Measurements from ENCODE around the gene SEMA4D. TPM values are rescaled to one million over a fixed set of nuclear protein-coding genes. Genes with fewer than 3 reads are reported as not detected.

The SEMA4D gene
- total RNA-seq, 1 experiment from 2014 or later: 23.3 TPM

- no peak overlapping the region for H3K27ac Mint-ChIP-seq (ENCODE audit: unreplicated experiment)
- TF ChIP-seq CTCF (IDR thresholded peaks at IDR 0.05; ENCODE audit: unreplicated experiment): no peak
- no peak for DNase-seq
- H3K4me1 Mint-ChIP-seq (ENCODE audit: low read depth, unreplicated experiment): peaks cover 8% of the 10 kb centered on the region
- no peak overlapping the region for H3K4me3 Mint-ChIP-seq (ENCODE audit: low read depth, unreplicated experiment)
- no TSS peak for BruUV-seq (replicated peaks)
- H3K9me3 Mint-ChIP-seq (ENCODE audit: low read depth, unreplicated experiment): no peaks in the 10 kb centered on the region
- H3K36me3 Mint-ChIP-seq (ENCODE audit: insufficient read depth, unreplicated experiment): no peaks in the 10 kb centered on the region
- CTCF ChIA-PET: no interaction called here
- intact Hi-C loops (cut with micrococcal nuclease; ENCODE audit: unreplicated experiment): no loop called here
- H3K27me3 Mint-ChIP-seq (ENCODE audit: unreplicated experiment): peaks cover 21% of the 10 kb centered on the region
These were observed 17.0 kb upstream of the SEMA4D start for GRCh38 chr9:89514956-89515355.

GRCh38 chr9:89514337-89514736 is 16.4 kb upstream of the SEMA4D start:
- Mint-ChIP-seq H3K27me3 (ENCODE audit: unreplicated experiment) (peaks cover 21% of the 10 kb centered on the region), H3K4me1 (ENCODE audit: low read depth, unreplicated experiment) (peaks cover 1% of the 10 kb centered on the region), H3K9me3 (ENCODE audit: low read depth, unreplicated experiment) (no peaks in the 10 kb centered on the region), H3K36me3 (ENCODE audit: insufficient read depth, unreplicated experiment) (no peaks in the 10 kb centered on the region), H3K4me3 (ENCODE audit: low read depth, unreplicated experiment) (no peak overlapping the region), H3K27ac (ENCODE audit: unreplicated experiment) (no peak overlapping the region)
- BruUV-seq (replicated peaks): no TSS peak
- intact Hi-C loops (cut with micrococcal nuclease; ENCODE audit: unreplicated experiment): no loop called here
- DNase-seq: no peak
- CTCF ChIA-PET: no interaction called here
- TF ChIP-seq CTCF (IDR thresholded peaks at IDR 0.05; ENCODE audit: unreplicated experiment): no peak

GRCh38 chr9:89513837-89514236 is 15.9 kb upstream of the SEMA4D start:
- Mint-ChIP-seq H3K27me3 (ENCODE audit: unreplicated experiment) (peaks cover 21% of the 10 kb centered on the region), H3K4me1 (ENCODE audit: low read depth, unreplicated experiment) (no peaks in the 10 kb centered on the region), H3K27ac (ENCODE audit: unreplicated experiment) (no peak overlapping the region), H3K36me3 (ENCODE audit: insufficient read depth, unreplicated experiment) (no peaks in the 10 kb centered on the region), H3K9me3 (ENCODE audit: low read depth, unreplicated experiment) (no peaks in the 10 kb centered on the region), H3K4me3 (ENCODE audit: low read depth, unreplicated experiment) (no peak overlapping the region)
- no TSS peak for BruUV-seq (replicated peaks)
- TF ChIP-seq CTCF (IDR thresholded peaks at IDR 0.05; ENCODE audit: unreplicated experiment): no peak
- DNase-seq: no peak
- CTCF ChIA-PET: no interaction called here
- intact Hi-C loops (cut with micrococcal nuclease; ENCODE audit: unreplicated experiment): no loop called here

DNA sequence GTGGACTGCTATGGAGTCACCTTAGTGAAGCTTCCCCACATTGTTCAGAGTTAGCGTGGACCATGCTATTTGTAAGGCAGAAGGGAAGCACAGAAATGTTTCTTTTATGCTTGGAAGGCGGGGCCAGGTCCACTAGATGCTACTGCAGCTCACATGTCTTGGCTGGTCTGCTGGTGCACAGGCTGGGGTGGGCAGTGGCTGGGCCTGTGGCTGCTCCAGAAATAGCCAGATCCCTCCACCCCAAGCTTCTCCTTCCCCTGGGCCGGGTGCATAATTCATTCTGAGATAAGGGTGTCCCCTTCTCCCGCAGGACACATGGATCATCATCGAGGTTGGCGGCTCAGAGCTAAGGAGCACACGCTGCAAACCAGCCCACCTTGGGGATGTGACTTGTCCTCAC is 14.5 kb upstream of the SEMA4D start:
- CTCF ChIA-PET: no interaction called here
- no peaks in the 10 kb centered on the region for H3K9me3 Mint-ChIP-seq (ENCODE audit: low read depth, unreplicated experiment)
- no peak overlapping the region for H3K27ac Mint-ChIP-seq (ENCODE audit: unreplicated experiment)
- intact Hi-C loops (cut with micrococcal nuclease; ENCODE audit: unreplicated experiment): no loop called here
- H3K36me3 Mint-ChIP-seq (ENCODE audit: insufficient read depth, unreplicated experiment): no peaks in the 10 kb centered on the region
- no TSS peak for BruUV-seq (replicated peaks)
- no peak for DNase-seq
- H3K27me3 Mint-ChIP-seq (ENCODE audit: unreplicated experiment): peaks cover 21% of the 10 kb centered on the region
- no peak overlapping the region for H3K4me3 Mint-ChIP-seq (ENCODE audit: low read depth, unreplicated experiment)
- TF ChIP-seq CTCF (IDR thresholded peaks at IDR 0.05; ENCODE audit: unreplicated experiment): no peak
- H3K4me1 Mint-ChIP-seq (ENCODE audit: low read depth, unreplicated experiment): no peaks in the 10 kb centered on the region

Data from Calu3 (cell line).